Natural killer cell (primary cell): ENCODE measurements around the gene SLC6A7. TPM values are rescaled to one million over a fixed set of nuclear protein-coding genes. Genes with fewer than 3 reads are reported as not detected.

ENCODE experiments used
- ATAC-seq, 3 donors: fragments of 150-1000 bp in 2 of 3; fragments of 200-7000 bp in 1 of 3; cut with Tn5 transposase; 1 replicate in 1 of 3; 2 replicates in 2 of 3; pipeline ENCODE4 v1.10.0; 2021; ENCODE audit warnings: mild to moderate bottlenecking in 2 of 3, moderate library complexity in 2 of 3
- DNase-seq, 2 donors: peaks; one replicate each; pipeline versions ENCODE4 v3.0.0 to v3.0.0-alpha.2; 2013 to 2021; ENCODE audit warnings: mixed read lengths in 1 of 2
- H3K27ac ChIP-seq: one replicate; pipeline ENCODE4 v1.5.1; 2013; ENCODE audit warnings: mild to moderate bottlenecking, low read length
- H3K27me3 ChIP-seq: one replicate; pipeline ENCODE4 v1.6.1; 2013; ENCODE audit warnings: low read length; ENCODE audit not compliant: control insufficient read depth, insufficient read depth
- H3K36me3 ChIP-seq: one replicate; pipeline ENCODE4 v1.6.1; 2013; ENCODE audit warnings: low read length; ENCODE audit not compliant: control insufficient read depth, insufficient read depth
- H3K4me1 ChIP-seq: one replicate; pipeline ENCODE4 v1.6.1; 2013; ENCODE audit warnings: low read length; ENCODE audit not compliant: control insufficient read depth, insufficient read depth
- H3K4me3 ChIP-seq: one replicate; pipeline ENCODE4 v1.5.1; 2013; ENCODE audit warnings: low read length
- H3K9me3 ChIP-seq: one replicate; pipeline ENCODE4 v1.6.1; 2013; ENCODE audit warnings: low read length; ENCODE audit not compliant: control insufficient read depth, insufficient read depth
- H3K27ac Mint-ChIP-seq, 2 donors: one replicate each; pipeline ENCODE4 v1.8.0; 2022; ENCODE audit warnings: mild to moderate bottlenecking in 2 of 2, mixed read lengths in 2 of 2, moderate library complexity in 1 of 2
- H3K27me3 Mint-ChIP-seq, 2 donors: one replicate each; pipeline ENCODE4 v1.8.0; 2022; ENCODE audit warnings: low read depth in 2 of 2, mixed read lengths in 2 of 2
- H3K36me3 Mint-ChIP-seq: one replicate; pipeline ENCODE4 v1.8.0; 2022; ENCODE audit warnings: mixed read lengths
- H3K4me1 Mint-ChIP-seq, 2 donors: one replicate each; pipeline ENCODE4 v1.8.0; 2022; ENCODE audit warnings: mixed read lengths in 2 of 2
- H3K4me3 Mint-ChIP-seq: one replicate; pipeline ENCODE4 v1.8.0; 2022; ENCODE audit warnings: mild to moderate bottlenecking, moderate library complexity, mixed read lengths
- H3K9me3 Mint-ChIP-seq, 2 donors: one replicate each; pipeline ENCODE4 v1.8.0; 2022; ENCODE audit warnings: mixed read lengths in 2 of 2
- WGBS: methylation state at CpG from one replicate; pipeline ENCODE4 v1.1.7; 2013; ENCODE audit warnings: missing lambda C conversion rate; ENCODE audit not compliant: insufficient coverage; 5-methylcytosine and 5-hydroxymethylcytosine counted together
- intact Hi-C: fragments of 100-400 bp; cut with micrococcal nuclease; formaldehyde crosslinking; loops from one replicate; pipeline ENCODE4 v1.14.2; 2022
- total RNA-seq, 4 donors: library from RNA; stranded (reverse); fragments of 120-200 nt in 1 of 4; gene quantifications; one replicate each; pipeline versions ENCODE4 v1.2.3 to v1.2.4, GENCODE V29; 2013 to 2022
- TF ChIP-seq, protein P1 (sequence below): fragments of 200-600 bp; IDR thresholded peaks from one replicate; pipeline ENCODE4 v1.8.0; 2022; ENCODE audit warnings: antibody characterized with exemption

SLC6A7 gene
- total RNA-seq, 3 donors from 2014 or later (not counting 1 experiment from before 2014, with no cell fraction given), result not detected

DNA sequence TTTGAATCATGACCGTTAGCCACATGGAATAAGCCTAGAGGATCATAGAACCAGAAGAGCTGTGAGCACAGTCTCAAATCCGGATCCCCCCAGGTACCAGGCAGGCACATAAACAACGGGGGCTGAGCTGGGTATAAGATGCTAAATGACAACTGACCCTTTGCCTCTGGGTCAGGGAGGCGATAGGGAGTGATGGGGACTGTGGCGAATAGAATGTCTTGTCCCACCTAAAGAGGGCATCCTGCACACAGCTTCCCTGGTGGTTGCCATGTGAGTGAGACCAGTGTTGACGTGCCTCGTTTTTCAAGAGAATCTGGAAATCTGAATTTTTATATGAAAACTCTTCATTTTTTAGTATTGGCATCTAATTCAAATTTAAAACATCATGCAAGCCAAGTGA, 33.6 kb downstream of the SLC6A7 start:
- H3K27me3 ChIP-seq, result no peaks in the 10 kb centered on the region
- DNase-seq (no peak), ATAC-seq (no peak)
- no peak overlapping the region for H3K4me3 ChIP-seq
- no peaks in the 10 kb centered on the region for H3K36me3 ChIP-seq
- no peak overlapping the region for H3K27ac ChIP-seq
- TF ChIP-seq, protein P1, sequence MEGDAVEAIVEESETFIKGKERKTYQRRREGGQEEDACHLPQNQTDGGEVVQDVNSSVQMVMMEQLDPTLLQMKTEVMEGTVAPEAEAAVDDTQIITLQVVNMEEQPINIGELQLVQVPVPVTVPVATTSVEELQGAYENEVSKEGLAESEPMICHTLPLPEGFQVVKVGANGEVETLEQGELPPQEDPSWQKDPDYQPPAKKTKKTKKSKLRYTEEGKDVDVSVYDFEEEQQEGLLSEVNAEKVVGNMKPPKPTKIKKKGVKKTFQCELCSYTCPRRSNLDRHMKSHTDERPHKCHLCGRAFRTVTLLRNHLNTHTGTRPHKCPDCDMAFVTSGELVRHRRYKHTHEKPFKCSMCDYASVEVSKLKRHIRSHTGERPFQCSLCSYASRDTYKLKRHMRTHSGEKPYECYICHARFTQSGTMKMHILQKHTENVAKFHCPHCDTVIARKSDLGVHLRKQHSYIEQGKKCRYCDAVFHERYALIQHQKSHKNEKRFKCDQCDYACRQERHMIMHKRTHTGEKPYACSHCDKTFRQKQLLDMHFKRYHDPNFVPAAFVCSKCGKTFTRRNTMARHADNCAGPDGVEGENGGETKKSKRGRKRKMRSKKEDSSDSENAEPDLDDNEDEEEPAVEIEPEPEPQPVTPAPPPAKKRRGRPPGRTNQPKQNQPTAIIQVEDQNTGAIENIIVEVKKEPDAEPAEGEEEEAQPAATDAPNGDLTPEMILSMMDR, result no peak
- intact Hi-C loops, result no loop called here
- H3K27me3 Mint-ChIP-seq, result peaks cover 0 to 5% of the 10 kb centered on the region in 2 donors
- H3K9me3 ChIP-seq, result no peaks in the 10 kb centered on the region
- 87% methylated on average over 7 of the region's 7 CpGs for WGBS
- H3K4me1 Mint-ChIP-seq, result no peaks in the 10 kb centered on the region
- H3K4me3 Mint-ChIP-seq, result no peak overlapping the region
- no peaks in the 10 kb centered on the region for H3K4me1 ChIP-seq
- no peaks in the 10 kb centered on the region for H3K9me3 Mint-ChIP-seq
- H3K27ac Mint-ChIP-seq, result no peak overlapping the region
- no peaks in the 10 kb centered on the region for H3K36me3 Mint-ChIP-seq

DNA sequence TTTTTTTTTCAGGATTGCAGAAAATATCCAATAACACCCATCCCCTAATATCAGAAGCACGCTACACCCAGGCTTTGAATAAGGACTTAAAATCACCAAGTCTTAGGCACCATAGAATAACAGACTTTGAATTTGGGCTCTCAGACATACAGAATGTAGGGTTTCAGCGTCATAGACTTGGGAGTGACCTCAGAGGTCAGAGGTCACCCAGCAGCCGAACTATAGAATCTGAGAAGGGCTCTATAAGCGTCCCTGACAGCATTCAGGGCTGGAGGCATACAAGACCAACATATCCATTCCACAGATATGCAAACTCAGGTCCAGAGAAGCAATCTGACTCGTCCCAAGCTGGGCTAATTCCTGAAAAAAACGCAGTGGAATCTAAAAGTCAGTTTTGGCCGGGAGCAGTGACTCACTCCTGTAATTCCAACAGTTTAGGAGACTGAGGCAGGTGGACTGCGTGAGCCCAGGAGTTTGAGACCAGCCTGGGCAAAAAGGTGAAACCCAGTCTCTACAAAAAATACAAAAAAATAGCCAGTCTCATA, 34.7 kb downstream of the SLC6A7 start:
- H3K27ac Mint-ChIP-seq, result no peak overlapping the region
- ATAC-seq, result no peak

DNA sequence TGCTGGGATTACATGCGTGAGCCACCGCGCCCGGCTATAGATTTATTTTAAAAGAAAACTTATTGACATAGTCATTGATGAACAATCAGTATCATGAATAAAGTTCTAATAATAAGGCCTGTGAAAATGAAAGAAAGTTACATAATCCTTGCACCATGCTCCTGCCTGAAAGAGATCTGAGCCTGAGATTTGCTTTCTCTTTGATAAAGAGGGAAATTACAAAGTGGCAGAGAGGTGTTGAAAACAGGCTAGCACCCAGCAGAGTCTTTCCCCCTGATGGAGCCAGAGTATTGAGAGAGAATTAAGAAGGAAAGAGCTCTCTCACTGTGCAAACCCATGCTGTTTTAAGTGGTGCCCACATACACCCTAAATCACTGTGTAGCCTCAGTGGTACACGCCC, 37.2 kb downstream of the SLC6A7 start:
- no peak for DNase-seq
- Mint-ChIP-seq H3K4me3 (no peak overlapping the region), H3K27me3 (no peaks in the 10 kb centered on the region), H3K4me1 (no peaks in the 10 kb centered on the region), H3K9me3 (no peaks in the 10 kb centered on the region), H3K27ac (no peak overlapping the region), H3K36me3 (no peaks in the 10 kb centered on the region)
- H3K27ac ChIP-seq, result no peak overlapping the region
- intact Hi-C loops, result no loop called here
- H3K36me3 ChIP-seq, result no peaks in the 10 kb centered on the region
- WGBS, result 77% methylated on average over 1 of the region's 5 CpGs
- TF ChIP-seq, protein P1, result no peak
- no peaks in the 10 kb centered on the region for H3K27me3 ChIP-seq
- no peaks in the 10 kb centered on the region for H3K9me3 ChIP-seq
- ATAC-seq, result no peak
- H3K4me3 ChIP-seq, result no peak overlapping the region
- H3K4me1 ChIP-seq, result no peaks in the 10 kb centered on the region

More for the DNA sequence above, 34.7 kb downstream of the SLC6A7 start:
- Mint-ChIP-seq H3K36me3 (no peaks in the 10 kb centered on the region), H3K27me3 (peaks cover 0 to 5% of the 10 kb centered on the region in 2 donors), H3K4me3 (no peak overlapping the region), H3K9me3 (no peaks in the 10 kb centered on the region), H3K4me1 (no peaks in the 10 kb centered on the region)
- intact Hi-C loops, result no loop called here
- TF ChIP-seq, protein P1, result no peak
- H3K36me3 ChIP-seq, result no peaks in the 10 kb centered on the region
- H3K9me3 ChIP-seq, result no peaks in the 10 kb centered on the region
- DNase-seq, result no peak
- no peaks in the 10 kb centered on the region for H3K27me3 ChIP-seq
- no peak overlapping the region for H3K27ac ChIP-seq
- WGBS, result 87% methylated on average over 7 of the region's 8 CpGs
- H3K4me1 ChIP-seq, result no peaks in the 10 kb centered on the region
- H3K4me3 ChIP-seq, result no peak overlapping the region

DNA sequence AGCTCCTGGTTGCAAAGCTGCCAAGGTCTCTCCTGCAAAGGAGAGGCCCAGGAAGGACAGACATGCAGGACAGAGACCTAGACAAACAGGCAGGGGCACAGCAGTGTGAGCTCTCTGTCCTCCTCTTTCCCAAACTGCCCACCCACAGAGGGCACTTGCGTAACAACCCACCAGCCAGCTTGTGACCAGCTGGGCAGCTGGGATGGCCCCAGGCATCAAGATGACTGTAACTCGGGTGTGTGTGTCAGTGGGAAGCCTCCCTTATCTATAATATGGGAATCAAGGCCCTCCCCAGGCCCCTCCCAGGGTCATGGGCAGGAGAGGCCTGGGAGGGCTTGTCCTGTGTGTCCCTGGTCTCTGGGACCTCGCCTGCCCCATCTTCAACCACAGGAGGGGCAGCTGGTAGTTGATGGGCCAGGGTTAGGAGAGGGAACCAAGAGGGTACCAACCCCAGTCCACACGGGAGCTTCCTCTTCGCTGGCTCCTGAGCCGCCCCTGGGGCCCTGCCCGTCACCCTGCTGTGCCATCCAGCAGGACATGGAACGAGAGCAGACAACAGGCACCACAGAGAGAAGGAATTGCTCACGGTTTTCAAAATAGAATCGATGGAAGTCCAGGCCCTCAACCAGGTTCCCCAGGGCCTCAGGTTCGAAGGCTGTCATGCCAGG, 37.9 kb downstream of the SLC6A7 start:
- Mint-ChIP-seq H3K4me3 (no peak overlapping the region), H3K4me1 (no peaks in the 10 kb centered on the region), H3K36me3 (no peaks in the 10 kb centered on the region), H3K27me3 (no peaks in the 10 kb centered on the region), H3K9me3 (no peaks in the 10 kb centered on the region), H3K27ac (no peak overlapping the region)
- DNase-seq, result no peak
- no peaks in the 10 kb centered on the region for H3K9me3 ChIP-seq
- H3K36me3 ChIP-seq, result no peaks in the 10 kb centered on the region
- 85% methylated on average over 9 of the region's 11 CpGs for WGBS
- H3K4me1 ChIP-seq, result no peaks in the 10 kb centered on the region
- H3K4me3 ChIP-seq, result no peak overlapping the region
- intact Hi-C loops, result no loop called here
- TF ChIP-seq, protein P1, result no peak
- no peaks in the 10 kb centered on the region for H3K27me3 ChIP-seq
- H3K27ac ChIP-seq, result no peak overlapping the region
- ATAC-seq, result no peak
